HEK293T (cell line): ENCODE measurements around the gene LAMA5.

ENCODE experiments used
- ARNT ChIP-seq: fragments of 450-650 bp; IDR thresholded peaks from 2 replicates; pipeline ENCODE4 v1.6.1; 2017; ENCODE audit warnings: mild to moderate bottlenecking
- BHLHE40 ChIP-seq: fragments of 450-650 bp; IDR thresholded peaks from 2 replicates; pipeline ENCODE4 v1.6.1; 2016; ENCODE audit warnings: mild to moderate bottlenecking, moderate library complexity, borderline replicate concordance
- CTBP1 ChIP-seq: fragments of 450-650 bp; IDR thresholded peaks from 2 replicates; pipeline ENCODE4 v1.6.1; 2016; ENCODE audit warnings: borderline replicate concordance
- FOXA1 ChIP-seq: fragments of 450-650 bp; IDR thresholded peaks from 2 replicates; pipeline ENCODE4 v1.6.1; 2016; ENCODE audit warnings: mild to moderate bottlenecking
- FOXK2 ChIP-seq: fragments of 450-650 bp; IDR thresholded peaks from 2 replicates; pipeline ENCODE4 v1.6.1; 2016; ENCODE audit warnings: mild to moderate bottlenecking
- FOXM1 ChIP-seq: fragments of 450-650 bp; IDR thresholded peaks from 2 replicates; pipeline ENCODE4 v1.6.1; 2017; ENCODE audit warnings: mild to moderate bottlenecking, borderline replicate concordance
- HDGF ChIP-seq: fragments of 450-650 bp; IDR thresholded peaks from 2 replicates; pipeline ENCODE4 v1.6.1; 2017; ENCODE audit warnings: antibody characterized with exemption, borderline replicate concordance
- L3MBTL2 ChIP-seq: fragments of 450-650 bp; conservative IDR thresholded peaks from 2 replicates; pipeline ENCODE4 v1.6.1; 2016; ENCODE audit warnings: mild to moderate bottlenecking
- LEF1 ChIP-seq: fragments of 450-650 bp; IDR thresholded peaks from 2 replicates; pipeline ENCODE4 v1.6.1; 2017; ENCODE audit warnings: mild to moderate bottlenecking, borderline replicate concordance
- NFRKB ChIP-seq: fragments of 450-650 bp; IDR thresholded peaks from 2 replicates; pipeline ENCODE4 v1.6.1; 2016; ENCODE audit warnings: mild to moderate bottlenecking, moderate library complexity
- SP1 ChIP-seq: fragments of 450-650 bp; IDR thresholded peaks from 2 replicates; pipeline ENCODE4 v1.6.1; 2017
- SUZ12 ChIP-seq: fragments of 450-650 bp; IDR thresholded peaks from 2 replicates; pipeline ENCODE4 v1.6.1; 2016; ENCODE audit warnings: mild to moderate bottlenecking
- TARDBP ChIP-seq: fragments of 450-650 bp; IDR thresholded peaks from 2 replicates; pipeline ENCODE4 v1.6.1; 2016
- TF ChIP-seq, protein P1 (sequence below): fragments of 450-650 bp; IDR thresholded peaks from 2 replicates; pipeline ENCODE4 v1.6.1; 2016

DNA sequence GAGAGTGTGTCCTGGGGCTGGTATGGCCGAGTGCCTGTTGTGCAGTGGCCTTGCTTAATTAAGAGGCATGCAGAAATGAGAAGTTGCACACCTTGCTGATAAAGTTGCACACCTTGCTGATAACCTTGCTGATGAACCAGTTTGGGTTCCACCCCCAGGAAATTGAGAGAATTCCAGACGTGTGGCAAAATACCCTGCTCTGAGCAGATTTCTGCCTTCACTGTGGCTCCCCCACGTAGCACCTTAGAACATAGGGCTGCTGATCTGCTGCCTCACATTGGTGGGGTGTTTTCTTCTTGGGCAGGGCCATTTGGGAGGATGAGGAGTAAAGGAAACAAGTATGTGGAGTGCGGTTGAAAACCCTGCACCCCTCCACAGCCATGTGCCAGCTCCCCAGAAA is 86.8 kb downstream of the LAMA5 start:
- TF ChIP-seq CTBP1 (no peak), ARNT (no peak), BHLHE40 (no peak), FOXA1 (no peak), LEF1 (no peak), NFRKB (no peak), SUZ12 (no peak), FOXK2 (no peak), FOXM1 (no peak), TARDBP (no peak), SP1 (no peak), HDGF (no peak), L3MBTL2 (no peak)
- TF ChIP-seq, protein P1, sequence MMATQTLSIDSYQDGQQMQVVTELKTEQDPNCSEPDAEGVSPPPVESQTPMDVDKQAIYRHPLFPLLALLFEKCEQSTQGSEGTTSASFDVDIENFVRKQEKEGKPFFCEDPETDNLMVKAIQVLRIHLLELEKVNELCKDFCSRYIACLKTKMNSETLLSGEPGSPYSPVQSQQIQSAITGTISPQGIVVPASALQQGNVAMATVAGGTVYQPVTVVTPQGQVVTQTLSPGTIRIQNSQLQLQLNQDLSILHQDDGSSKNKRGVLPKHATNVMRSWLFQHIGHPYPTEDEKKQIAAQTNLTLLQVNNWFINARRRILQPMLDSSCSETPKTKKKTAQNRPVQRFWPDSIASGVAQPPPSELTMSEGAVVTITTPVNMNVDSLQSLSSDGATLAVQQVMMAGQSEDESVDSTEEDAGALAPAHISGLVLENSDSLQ, result no peak
